Endodermal cell (in vitro differentiated cells): ENCODE results near the gene LSG1. TPM values are rescaled to one million over a fixed set of nuclear protein-coding genes. Genes with fewer than 3 reads are reported as not detected.

Experiments used
- DNase-seq: peaks from one replicate; pipeline ENCODE4 v3.0.0-alpha.2; 2017
- H3K27ac ChIP-seq: 2 replicates; pipeline ENCODE4 v1.5.1; 2013; ENCODE audit warnings: mild to moderate bottlenecking, low read depth, low read length, moderate library complexity
- H3K27me3 ChIP-seq: 2 replicates; pipeline ENCODE4 v1.6.1; 2013; ENCODE audit warnings: mild to moderate bottlenecking, low read length, moderate library complexity; ENCODE audit not compliant: insufficient read depth, control insufficient read depth, poor library complexity, severe bottlenecking
- H3K36me3 ChIP-seq: 2 replicates; pipeline ENCODE4 v1.7.0; 2013; ENCODE audit warnings: mild to moderate bottlenecking, low read length, moderate library complexity; ENCODE audit not compliant: control insufficient read depth, insufficient read depth
- H3K4me1 ChIP-seq: one replicate; pipeline ENCODE4 v1.7.0; 2013; ENCODE audit warnings: low read length; ENCODE audit not compliant: control insufficient read depth, insufficient read depth
- H3K4me3 ChIP-seq: 2 replicates; pipeline ENCODE4 v1.5.1; 2013; ENCODE audit warnings: mild to moderate bottlenecking, low read length, moderate library complexity
- H3K9ac ChIP-seq: 2 replicates; pipeline ENCODE4 v1.6.1; 2013; ENCODE audit warnings: mild to moderate bottlenecking, low read length, moderate library complexity; ENCODE audit not compliant: poor library complexity, severe bottlenecking; ENCODE audit errors: extremely low read depth
- H3K9me3 ChIP-seq: 2 replicates; pipeline ENCODE4 v1.6.1; 2013; ENCODE audit warnings: mild to moderate bottlenecking, low read length, moderate library complexity; ENCODE audit not compliant: control insufficient read depth
- H3K27ac Mint-ChIP-seq: 2 replicates; pipeline ENCODE4 v1.8.0; 2020; ENCODE audit warnings: mixed read lengths
- H3K27me3 Mint-ChIP-seq: 2 replicates; pipeline ENCODE4 v1.8.0; 2021; ENCODE audit warnings: mild to moderate bottlenecking, mixed read lengths; ENCODE audit not compliant: insufficient read depth
- H3K36me3 Mint-ChIP-seq: 2 replicates; pipeline ENCODE4 v1.8.0; 2020; ENCODE audit warnings: low read depth, mixed read lengths
- H3K4me1 Mint-ChIP-seq: 2 replicates; pipeline ENCODE4 v1.8.0; 2020; ENCODE audit warnings: mixed read lengths
- H3K4me3 Mint-ChIP-seq: 2 replicates; pipeline ENCODE4 v1.8.0; 2020; ENCODE audit warnings: mild to moderate bottlenecking, moderate library complexity, mixed read lengths
- H3K9me3 Mint-ChIP-seq: 2 replicates; pipeline ENCODE4 v1.8.0; 2020; ENCODE audit warnings: mild to moderate bottlenecking, mixed read lengths
- WGBS, 2 experiments: methylation state at CpG; one replicate each; pipeline versions ENCODE4 v1.1.5 to v1.1.7; 2013; ENCODE audit warnings: missing lambda C conversion rate in 2 of 2, mixed read lengths in 1 of 2; ENCODE audit not compliant: insufficient coverage in 1 of 2, insufficient read length in 1 of 2; 5-methylcytosine and 5-hydroxymethylcytosine counted together
- total RNA-seq, 2 donors: library from RNA; stranded (reverse); fragmentation: NEBNext Ultra II Directional in 1 of 2; extraction: Animal tissue kit (Norgen Biotek cat#: 25700) in 1 of 2; gene quantifications; 2 replicates in 1 of 2; 3 replicates in 1 of 2; pipeline ENCODE4 v1.2.1, GENCODE V29; 2021
- TF ChIP-seq, protein P1 (sequence below): fragments of 200-600 bp; sonication (generic); conservative IDR thresholded peaks from 2 replicates; pipeline ENCODE4 v1.5.0; 2021; ENCODE audit warnings: antibody characterized with exemption, mild to moderate bottlenecking

Gene LSG1
- total RNA-seq, 2 donors from 2014 or later, result 38.3 to 44.7 TPM

GRCh38 chr3:194659778-194660177, 12.2 kb downstream of the LSG1 start:
- DNase-seq, result no peak
- Mint-ChIP-seq H3K4me3 (no peak overlapping the region), H3K4me1 (no peaks in the 10 kb centered on the region), H3K9me3 (no peaks in the 10 kb centered on the region), H3K27ac (no peak overlapping the region), H3K27me3 (no peaks in the 10 kb centered on the region), H3K36me3 (peaks cover 53% of the 10 kb centered on the region)
- H3K4me3 ChIP-seq, result no peak overlapping the region
- H3K27me3 ChIP-seq, result no peaks in the 10 kb centered on the region
- H3K9ac ChIP-seq, result no peak overlapping the region
- H3K27ac ChIP-seq, result no peak overlapping the region
- TF ChIP-seq, protein P1, sequence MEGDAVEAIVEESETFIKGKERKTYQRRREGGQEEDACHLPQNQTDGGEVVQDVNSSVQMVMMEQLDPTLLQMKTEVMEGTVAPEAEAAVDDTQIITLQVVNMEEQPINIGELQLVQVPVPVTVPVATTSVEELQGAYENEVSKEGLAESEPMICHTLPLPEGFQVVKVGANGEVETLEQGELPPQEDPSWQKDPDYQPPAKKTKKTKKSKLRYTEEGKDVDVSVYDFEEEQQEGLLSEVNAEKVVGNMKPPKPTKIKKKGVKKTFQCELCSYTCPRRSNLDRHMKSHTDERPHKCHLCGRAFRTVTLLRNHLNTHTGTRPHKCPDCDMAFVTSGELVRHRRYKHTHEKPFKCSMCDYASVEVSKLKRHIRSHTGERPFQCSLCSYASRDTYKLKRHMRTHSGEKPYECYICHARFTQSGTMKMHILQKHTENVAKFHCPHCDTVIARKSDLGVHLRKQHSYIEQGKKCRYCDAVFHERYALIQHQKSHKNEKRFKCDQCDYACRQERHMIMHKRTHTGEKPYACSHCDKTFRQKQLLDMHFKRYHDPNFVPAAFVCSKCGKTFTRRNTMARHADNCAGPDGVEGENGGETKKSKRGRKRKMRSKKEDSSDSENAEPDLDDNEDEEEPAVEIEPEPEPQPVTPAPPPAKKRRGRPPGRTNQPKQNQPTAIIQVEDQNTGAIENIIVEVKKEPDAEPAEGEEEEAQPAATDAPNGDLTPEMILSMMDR, result no peak
- peaks cover 64% of the 10 kb centered on the region for H3K36me3 ChIP-seq
- WGBS, 2 experiments, result 91 to 96% methylated on average over 6 to 7 of the region's 7 CpGs
- H3K4me1 ChIP-seq, result no peaks in the 10 kb centered on the region
- H3K9me3 ChIP-seq, result no peaks in the 10 kb centered on the region

GRCh38 chr3:194658477-194659242, 13.3 kb downstream of the LSG1 start:
- WGBS, 2 experiments, result 89% methylated on average over 5 of the region's 5 CpGs
- Mint-ChIP-seq H3K27ac (no peak overlapping the region), H3K4me3 (no peak overlapping the region), H3K27me3 (no peaks in the 10 kb centered on the region), H3K9me3 (no peaks in the 10 kb centered on the region), H3K36me3 (peaks cover 60% of the 10 kb centered on the region), H3K4me1 (peaks cover 2% of the 10 kb centered on the region)
- Histone ChIP-seq H3K36me3 (peaks cover 70% of the 10 kb centered on the region), H3K27ac (no peak overlapping the region), H3K4me1 (no peaks in the 10 kb centered on the region), H3K9me3 (no peaks in the 10 kb centered on the region), H3K9ac (no peak overlapping the region), H3K27me3 (no peaks in the 10 kb centered on the region), H3K4me3 (no peak overlapping the region)
- no peak for DNase-seq
- TF ChIP-seq, protein P1, result no peak

DNA sequence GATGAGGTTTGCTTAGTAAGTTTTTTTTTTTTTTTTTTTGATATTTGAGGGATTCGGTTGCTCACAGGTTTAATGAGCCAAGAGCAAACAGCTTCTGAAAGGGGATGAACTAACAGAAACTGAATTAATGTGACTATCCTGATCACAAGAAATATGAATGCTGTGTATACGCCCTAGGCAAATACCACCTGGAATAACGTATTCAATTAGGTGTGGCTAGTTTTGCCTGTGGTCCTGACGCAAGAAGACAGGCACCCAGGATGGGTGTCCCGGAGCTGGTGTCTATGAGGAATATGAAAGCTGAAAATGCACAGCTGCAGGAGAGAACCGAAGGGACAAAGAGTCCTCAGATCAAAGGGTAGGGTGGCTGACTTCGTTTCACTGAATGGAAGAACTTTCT, 14.6 kb downstream of the LSG1 start:
- H3K4me1 Mint-ChIP-seq, result peaks cover 2% of the 10 kb centered on the region
- H3K27me3 Mint-ChIP-seq, result no peaks in the 10 kb centered on the region
- no peaks in the 10 kb centered on the region for H3K9me3 Mint-ChIP-seq
- no peak overlapping the region for H3K27ac Mint-ChIP-seq
- no peak overlapping the region for H3K27ac ChIP-seq
- H3K4me3 ChIP-seq, result no peak overlapping the region
- peaks cover 73% of the 10 kb centered on the region for H3K36me3 ChIP-seq
- H3K9ac ChIP-seq, result no peak overlapping the region
- 79 to 83% methylated on average over 7 of the region's 7 CpGs for WGBS, 2 experiments
- peaks cover 68% of the 10 kb centered on the region for H3K36me3 Mint-ChIP-seq
- no peaks in the 10 kb centered on the region for H3K4me1 ChIP-seq
- TF ChIP-seq, protein P1, result no peak
- DNase-seq, result no peak
- no peaks in the 10 kb centered on the region for H3K9me3 ChIP-seq
- H3K4me3 Mint-ChIP-seq, result no peak overlapping the region
- no peaks in the 10 kb centered on the region for H3K27me3 ChIP-seq
